HCT116 (cell line): ENCODE data around the gene ATP5PD. TPM values are rescaled to one million over a fixed set of nuclear protein-coding genes. Genes with fewer than 3 reads are reported as not detected.

ENCODE experiments used
- ATAC-seq: fragments of 200-7000 bp; cut with Tn5 transposase; 2 replicates; pipeline ENCODE4 v1.9.1; 2020; ENCODE audit warnings: mild to moderate bottlenecking, moderate library complexity
- BruUV-seq: library from RNA; stranded (reverse); fragments of 400-500 nt; replicated peaks from 2 replicates; lab custom pipeline; 2021; lab: Mats Ljungman, UMichigan
- CTCF ChIA-PET: fragments of 300-600 bp; sonication (Branson Sonifier 250); formaldehyde crosslinking; loops from one replicate; lab custom pipeline; 2021; ENCODE audit warnings: antibody characterized with exemption; lab: Charles Lee
- POLR2A ChIA-PET: fragments of 300-600, 350-600 bp; sonication (Branson Sonifier 250); formaldehyde crosslinking; loops from one replicate; lab custom pipeline; 2021; ENCODE audit warnings: antibody characterized with exemption; lab: Charles Lee
- RAD21 ChIA-PET, 2 experiments: fragments of 300-600 bp; sonication (Branson Sonifier 250); formaldehyde crosslinking; loops; one replicate each; lab custom pipeline; 2023; ENCODE audit warnings: low total read pairs in 2 of 2; ENCODE audit not compliant: uncharacterized antibody in 2 of 2, unreplicated experiment in 2 of 2, low non-redundant PET in 1 of 2; lab: Charles Lee
- DNase-seq: peaks from one replicate; pipeline ENCODE4 v3.0.0-alpha.2; 2010; ENCODE audit warnings: low read depth, low spot score
- H2AFZ ChIP-seq: fragments of 200-600 bp; shearing (Covaris generic), sonication (generic); 2 replicates; pipeline ENCODE4 v1.6.1; 2017; ENCODE audit warnings: low read depth, mixed run types, mixed read lengths, antibody characterized with exemption, low read length; ENCODE audit not compliant: poor library complexity, severe bottlenecking
- H3K27ac ChIP-seq: 2 replicates; pipeline ENCODE4 v1.5.1; 2012; ENCODE audit warnings: low read depth, low read length
- H3K27me3 ChIP-seq: fragments of 200-600 bp; sonication (generic); 2 replicates; pipeline ENCODE4 v1.6.1; 2016; ENCODE audit warnings: mixed run types, low read length, mixed read lengths; ENCODE audit not compliant: insufficient read depth
- H3K36me3 ChIP-seq, 2 experiments: fragments of 200-500 bp in 1 of 2; fragments of 200-600 bp in 1 of 2; sonication (Bioruptor generic) in 1 of 2; sonication (generic) in 1 of 2; 2 replicates each; pipeline versions ENCODE4 v1.5.1 to v1.6.1; 2014 to 2016; ENCODE audit warnings: low read length in 2 of 2, inconsistent platforms in 1 of 2, mixed read lengths in 1 of 2, mixed run types in 1 of 2; ENCODE audit not compliant: insufficient read depth in 2 of 2, control insufficient read depth in 1 of 2
- H3K4me1 ChIP-seq, 2 experiments: fragments of 200-600 bp in 1 of 2; sonication (generic) in 1 of 2; 2 replicates each; pipeline versions ENCODE4 v1.5.1 to v1.6.1; 2012 to 2017; ENCODE audit warnings: low read length in 2 of 2, inconsistent platforms in 1 of 2, mild to moderate bottlenecking in 1 of 2, mixed read lengths in 1 of 2, mixed run types in 1 of 2, moderate library complexity in 1 of 2; ENCODE audit not compliant: insufficient read depth in 2 of 2, control insufficient read depth in 1 of 2
- H3K4me2 ChIP-seq: fragments of 200-600 bp; sonication (generic); 2 replicates; pipeline ENCODE4 v1.6.1; 2017; ENCODE audit warnings: mixed run types, low read length, mixed read lengths
- H3K4me3 ChIP-seq, 2 experiments: fragments of 200-600 bp in 1 of 2; sonication (generic) in 1 of 2; replicated peaks in 1 of 2; 2 replicates each; pipeline ENCODE4 v1.5.1; 2011 to 2016; ENCODE audit warnings: low read length in 2 of 2, control low read depth in 1 of 2, low read depth in 1 of 2, mild to moderate bottlenecking in 1 of 2, mixed read lengths in 1 of 2, mixed run types in 1 of 2
- H3K79me2 ChIP-seq: fragments of 200-600 bp; sonication (generic); 2 replicates; pipeline ENCODE4 v1.6.1; 2017; ENCODE audit warnings: mild to moderate bottlenecking, mixed run types, low read length, moderate library complexity, mixed read lengths; ENCODE audit not compliant: insufficient read depth
- H3K9ac ChIP-seq: fragments of 200-600 bp; sonication (generic); 2 replicates; pipeline ENCODE4 v1.6.1; 2016; ENCODE audit warnings: low read length, mixed read lengths
- H3K9me2 ChIP-seq: fragments of 200-600 bp; sonication (generic), shearing (Covaris generic); 2 replicates; pipeline ENCODE4 v1.6.1; 2017; ENCODE audit warnings: mixed run types, mild to moderate bottlenecking, moderate library complexity; ENCODE audit not compliant: insufficient read depth
- H3K9me3 ChIP-seq, 2 experiments: fragments of 200-500 bp in 1 of 2; fragments of 200-600 bp in 1 of 2; sonication (Bioruptor generic) in 1 of 2; sonication (generic) in 1 of 2; 2 replicates each; pipeline ENCODE4 v1.6.1; 2014 to 2017; ENCODE audit warnings: low read length in 2 of 2, mixed read lengths in 2 of 2, inconsistent platforms in 1 of 2, low read depth in 1 of 2, mild to moderate bottlenecking in 1 of 2, mixed run types in 1 of 2, moderate library complexity in 1 of 2; ENCODE audit not compliant: control insufficient read depth in 1 of 2, insufficient read depth in 1 of 2
- H4K20me1 ChIP-seq: fragments of 200-600 bp; sonication (generic), shearing (Covaris generic); 2 replicates; pipeline ENCODE4 v1.6.1; 2017; ENCODE audit warnings: mixed run types, mild to moderate bottlenecking, moderate library complexity; ENCODE audit not compliant: insufficient read depth
- CBX3 ChIP-seq: IDR thresholded peaks from 2 replicates; pipeline ENCODE4 v1.6.1; 2012; ENCODE audit warnings: low read depth
- CEBPB ChIP-seq: IDR thresholded peaks from 2 replicates; pipeline ENCODE4 v1.6.1; 2012; ENCODE audit warnings: low read depth
- EZH2 ChIP-seq: fragments of 200-600 bp; sonication (generic); IDR thresholded peaks from 2 replicates; pipeline ENCODE4 v1.6.1; 2017; ENCODE audit warnings: antibody characterized with exemption, mixed run types
- FOSL1 ChIP-seq: IDR thresholded peaks from 2 replicates; pipeline ENCODE4 v1.6.1; 2012; ENCODE audit warnings: low read depth
- JUND ChIP-seq: IDR thresholded peaks from 2 replicates; pipeline ENCODE4 v1.6.1; 2012
- MAX ChIP-seq: IDR thresholded peaks from 2 replicates; pipeline ENCODE4 v1.6.1; 2012
- POLR2A ChIP-seq: IDR thresholded peaks from 2 replicates; pipeline ENCODE4 v1.7.0; 2011; ENCODE audit warnings: borderline replicate concordance; ENCODE audit not compliant: insufficient read depth, insufficient read length; ENCODE audit errors: extremely low read depth
- POLR2AphosphoS5 ChIP-seq: IDR thresholded peaks from 2 replicates; pipeline ENCODE4 v1.6.1; 2011; ENCODE audit warnings: mild to moderate bottlenecking, low read depth, low read length, moderate library complexity
- RAD21 ChIP-seq: IDR thresholded peaks from 2 replicates; pipeline ENCODE4 v1.6.1; 2012; ENCODE audit warnings: low read depth, mild to moderate bottlenecking
- REST ChIP-seq: IDR thresholded peaks from 2 replicates; pipeline ENCODE4 v1.6.1; 2012; ENCODE audit warnings: low read depth
- SIN3A ChIP-seq: IDR thresholded peaks from 2 replicates; pipeline ENCODE4 v1.6.1; 2012; ENCODE audit warnings: low read depth
- SP1 ChIP-seq: IDR thresholded peaks from 2 replicates; pipeline ENCODE4 v1.6.1; 2012; ENCODE audit warnings: low read depth
- SRF ChIP-seq: IDR thresholded peaks from 2 replicates; pipeline ENCODE4 v1.6.1; 2012; ENCODE audit warnings: low read depth
- YY1 ChIP-seq: IDR thresholded peaks from 2 replicates; pipeline ENCODE4 v1.6.1; 2011; ENCODE audit warnings: low read length, low read depth, moderate library complexity, mild to moderate bottlenecking; ENCODE audit not compliant: insufficient replicate concordance; ENCODE audit errors: extremely low read depth
- ZBTB33 ChIP-seq: IDR thresholded peaks from 2 replicates; pipeline ENCODE4 v1.6.1; 2011; ENCODE audit warnings: mild to moderate bottlenecking, low read length, moderate library complexity; ENCODE audit not compliant: insufficient replicate concordance; ENCODE audit errors: extremely low read depth
- ZFX ChIP-seq: fragments of 450-650 bp; IDR thresholded peaks from 2 replicates; pipeline ENCODE4 v1.6.1; 2017
- ZNF274 ChIP-seq: fragments of 200-500 bp; sonication (Bioruptor generic); IDR thresholded peaks from 2 replicates; pipeline ENCODE4 v1.6.1; 2014; ENCODE audit warnings: mild to moderate bottlenecking, low read depth, low read length, inconsistent platforms
- intact Hi-C: fragments of 100-400 bp; cut with micrococcal nuclease; formaldehyde crosslinking; loops from 2 replicates; pipeline ENCODE4 v1.10.0; 2022
- total RNA-seq: library from RNA; stranded (reverse); gene quantifications from one replicate; pipeline ENCODE4 v1.2.1, GENCODE V29; 2021; ENCODE audit not compliant: unreplicated experiment

The ATP5PD gene
- total RNA-seq, 1 experiment from 2014 or later, result 407 TPM

GRCh38 chr17:75048249-75048878, 1.6 kb upstream of the ATP5PD start:
- ATAC-seq (no peak), DNase-seq (no peak)
- Histone ChIP-seq H3K9ac (peak overlapping the region; percentile 97), H2AFZ (no peak overlapping the region), H3K36me3 (peaks cover 10 to 15% of the 10 kb centered on the region in 2 experiments; a peak in 3 of 4 replicates), H3K4me2 (peak overlapping the region; percentile 88), H3K27ac (no peak overlapping the region), H3K9me3 (no peaks in the 10 kb centered on the region), H3K4me3 (peak overlapping the region; percentile 86 to 98), H4K20me1 (no peaks in the 10 kb centered on the region), H3K27me3 (no peaks in the 10 kb centered on the region), H3K4me1 (peaks cover 10 to 17% of the 10 kb centered on the region in 2 experiments; a peak in 3 of 4 replicates), H3K9me2 (no peaks in the 10 kb centered on the region), H3K79me2 (peaks cover 40% of the 10 kb centered on the region)
- BruUV-seq, result no TSS peak
- ChIA-PET CTCF (interaction anchor here (1.0 to 3.6 kb wide), 3 partner anchors 16 to 87 kb away, joined by 3 to 11 read pairs (median 6); no protein-coding TSS in a partner anchor), RAD21 (no interaction called here), POLR2A (interaction anchor here (0.8 to 2.9 kb wide), 4 partner anchors 13 to 39 kb away, joined by 4 to 13 read pairs (median 4); partner anchors contain the start of gene SLC16A5)
- intact Hi-C loops, result no loop called here
- TF ChIP-seq SP1 (no peak), CEBPB (no peak), ZNF274 (no peak), ZFX (no peak), FOSL1 (no peak), SIN3A (no peak), POLR2A (no peak), CBX3 (no peak), RAD21 (no peak), YY1 (no peak), ZBTB33 (no peak), REST (no peak), MAX (no peak), POLR2AphosphoS5 (no peak), JUND (no peak), SRF (no peak), EZH2 (no peak)
